Measurements from ENCODE around the gene CPXM2.

CPXM2 gene

GRCh38 chr10:123891144-123892071 is at the start of gene CPXM2:
TSS of gene CPXM2 (minus strand) at chr10:123891807. CDS start at chr10:123891659, 148 bp downstream.
- DNase-seq (ENCODE audit: low read depth in 2 of 2, low spot score in 1 of 2): no peak

DNA sequence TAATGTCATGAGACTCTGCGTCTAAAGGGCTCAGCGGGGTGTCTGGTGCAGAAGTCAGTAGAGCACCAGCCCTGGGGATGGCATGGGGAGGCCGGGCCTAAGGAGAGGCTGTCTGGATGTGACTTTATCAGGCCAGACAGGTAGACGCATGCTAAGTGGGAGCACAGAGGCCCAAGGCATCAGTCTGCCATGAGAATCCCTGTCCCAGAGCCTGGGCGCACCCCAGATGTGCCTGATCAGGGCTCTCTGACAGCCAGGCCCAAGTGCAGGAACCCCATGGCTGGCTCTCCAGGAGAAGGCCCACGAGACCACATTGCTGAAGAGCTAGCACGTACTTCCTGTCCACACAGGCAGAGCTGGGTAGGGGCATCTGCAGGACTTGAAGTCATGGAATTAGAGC is 48.0 kb upstream of the CPXM2 start:
- no peak for DNase-seq (ENCODE audit: low read depth in 2 of 2, low spot score in 1 of 2)

DNA sequence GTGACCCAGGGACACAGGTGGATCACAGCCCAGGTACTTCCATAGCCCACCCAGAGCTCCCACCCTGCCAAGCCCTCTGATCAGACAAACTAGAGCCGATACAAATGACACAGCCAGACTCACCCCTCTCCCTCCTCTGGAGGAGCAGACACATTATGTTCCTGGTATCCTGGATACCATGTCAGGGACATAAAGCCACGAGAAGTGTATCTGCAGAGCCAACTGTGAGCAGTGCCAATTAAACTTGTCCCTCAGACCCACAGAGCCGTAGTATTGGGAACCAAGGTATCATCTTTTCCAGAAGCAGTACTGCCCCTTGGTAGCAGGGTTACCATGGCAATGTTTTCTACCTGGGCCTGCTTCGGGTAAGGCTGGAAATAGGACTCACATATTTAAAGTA is 47.3 kb upstream of the CPXM2 start:
- DNase-seq (ENCODE audit: low read depth in 2 of 2, low spot score in 1 of 2): no peak

DNA sequence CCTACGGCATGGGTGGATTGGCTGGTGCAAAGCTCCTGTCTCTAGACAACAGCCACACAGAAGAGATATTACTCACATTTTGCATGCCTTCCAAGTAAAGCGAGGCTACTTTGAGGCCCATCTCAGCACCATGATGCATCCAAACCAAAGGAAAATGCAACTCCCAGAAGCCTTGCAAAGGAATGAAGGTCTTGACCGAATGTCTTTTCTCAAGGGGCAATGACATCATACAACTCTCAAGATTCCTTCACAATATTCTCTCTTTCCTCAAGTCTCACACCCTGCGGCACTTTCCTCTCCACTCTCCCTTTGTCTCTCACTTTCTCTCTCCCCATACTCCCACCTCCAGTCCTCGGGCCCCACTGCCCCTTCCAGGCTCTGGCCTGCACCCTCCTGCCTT is 44.8 kb upstream of the CPXM2 start:
- no peak for DNase-seq (ENCODE audit: low read depth in 2 of 2, low spot score in 1 of 2)

DNA sequence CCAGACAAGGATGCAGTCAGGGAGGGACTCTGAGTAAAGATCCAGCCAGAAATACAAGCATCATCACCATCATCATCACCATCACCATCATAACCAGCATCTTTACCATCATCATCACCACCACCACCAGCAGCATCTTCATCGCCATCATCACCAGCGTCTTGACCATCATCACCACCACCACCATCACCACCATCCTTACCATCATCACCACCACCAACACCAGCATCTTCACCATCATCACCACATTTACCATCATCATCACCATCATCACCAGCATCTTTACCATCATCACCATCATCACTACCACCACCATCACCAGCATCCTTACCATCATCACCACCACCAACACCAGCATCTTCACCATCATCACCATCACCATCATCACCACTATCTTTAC is 44.1 kb upstream of the CPXM2 start:
- no peak for DNase-seq (ENCODE audit: low read depth in 2 of 2, low spot score in 1 of 2)

DNA sequence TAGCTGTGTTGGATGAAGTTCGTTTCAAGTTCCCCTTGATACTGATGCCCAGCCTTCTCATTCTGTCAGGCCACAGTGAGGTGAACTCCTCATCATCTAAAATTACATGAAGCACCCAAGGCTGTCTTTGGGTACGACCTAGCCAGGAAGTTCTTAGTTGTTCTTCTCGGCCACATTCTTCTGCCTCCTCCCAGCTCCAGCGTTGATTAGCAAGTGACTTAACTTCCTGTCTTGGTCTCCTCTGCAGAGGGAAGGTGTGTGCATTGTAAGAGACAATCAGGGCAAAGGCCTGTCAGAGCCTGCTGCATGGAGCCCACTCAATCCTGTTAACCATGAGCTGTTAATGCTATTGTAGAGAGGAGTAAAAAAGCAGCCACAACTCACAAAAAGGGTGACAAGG is 43.2 kb upstream of the CPXM2 start:
- no peak for DNase-seq (ENCODE audit: low read depth in 2 of 2, low spot score in 1 of 2)

- DNase-seq (ENCODE audit: low read depth in 2 of 2, low spot score in 1 of 2): no peak
These were observed 38.9 kb upstream of the CPXM2 start for GRCh38 chr10:123930340-123931001.

DNA sequence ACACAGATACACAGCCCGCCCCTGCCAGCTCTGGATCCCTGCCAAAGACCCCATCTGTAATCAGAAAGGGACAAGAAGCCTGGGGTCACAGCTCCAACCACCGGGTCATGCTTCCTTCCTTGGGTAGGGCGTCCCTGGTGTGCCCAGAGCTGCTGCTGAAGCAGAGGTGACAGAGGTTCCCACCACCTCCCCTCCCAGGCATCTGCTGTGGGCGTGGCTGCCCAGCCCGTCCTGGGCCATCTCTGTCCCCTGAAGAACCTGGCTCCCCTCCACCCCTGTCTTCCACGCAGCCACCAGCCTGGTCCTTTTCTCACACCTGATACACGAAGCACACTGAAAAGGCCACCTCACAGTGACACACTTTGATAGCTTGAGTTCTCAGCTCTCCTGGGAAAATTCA is 38.2 kb upstream of the CPXM2 start:
- no peak for DNase-seq (ENCODE audit: low read depth in 2 of 2, low spot score in 1 of 2)

DNA sequence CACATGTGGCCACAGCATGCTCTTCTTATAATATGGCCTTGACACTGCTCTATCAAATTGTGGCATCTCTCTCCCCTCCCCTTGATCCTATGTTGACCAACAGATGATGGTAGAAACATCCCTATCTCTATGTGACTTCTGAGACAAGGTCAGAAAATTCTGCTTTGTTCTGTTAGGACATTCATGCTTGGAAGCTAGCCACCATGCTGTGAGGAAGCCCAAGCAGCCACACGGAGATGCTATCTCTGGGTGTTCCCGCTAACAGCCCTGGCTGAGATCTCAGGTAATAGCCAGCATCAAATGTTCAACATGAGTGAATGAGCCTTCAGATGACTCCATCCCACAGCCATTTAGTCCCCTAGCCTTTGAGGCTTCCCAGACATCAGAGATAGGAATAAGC is 36.8 kb upstream of the CPXM2 start:
- DNase-seq (ENCODE audit: low read depth in 2 of 2, low spot score in 1 of 2): no peak

- DNase-seq (ENCODE audit: low read depth in 2 of 2, low spot score in 1 of 2): no peak
These were observed 35.0 kb upstream of the CPXM2 start for GRCh38 chr10:123926401-123927264.

GRCh38 chr10:123922126-123922525 is 30.5 kb upstream of the CPXM2 start:
- no peak for DNase-seq (ENCODE audit: low read depth in 2 of 2, low spot score in 1 of 2)

DNA sequence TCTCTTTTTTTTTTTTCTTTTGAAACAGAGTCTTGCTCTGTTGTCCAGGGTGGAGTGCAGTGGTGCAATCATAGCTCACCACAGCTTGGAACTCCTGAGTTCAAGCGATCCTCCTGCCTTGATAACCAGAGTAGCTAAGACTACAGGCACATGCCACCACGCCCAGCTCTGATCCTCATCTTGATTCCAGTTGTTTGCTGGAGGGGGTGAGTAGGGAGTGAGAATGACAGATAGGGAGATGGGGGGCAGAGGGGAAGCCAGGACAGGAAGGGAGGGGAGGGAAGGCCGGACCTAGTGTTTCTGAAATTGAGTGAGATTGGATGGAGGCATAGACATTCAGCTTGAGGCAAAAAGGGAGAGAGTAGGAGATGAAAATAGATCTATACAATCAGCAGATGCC is 25.2 kb upstream of the CPXM2 start:
- DNase-seq (ENCODE audit: low read depth in 2 of 2, low spot score in 1 of 2): no peak

GRCh38 chr10:123913688-123914268 is 22.2 kb upstream of the CPXM2 start:
- DNase-seq (ENCODE audit: low read depth in 2 of 2, low spot score in 1 of 2): no peak

GRCh38 chr10:123912871-123913270 is 21.3 kb upstream of the CPXM2 start:
- DNase-seq (ENCODE audit: low read depth in 2 of 2, low spot score in 1 of 2): no peak

GRCh38 chr10:123912466-123912865 is 20.9 kb upstream of the CPXM2 start:
- no peak for DNase-seq (ENCODE audit: low read depth in 2 of 2, low spot score in 1 of 2)

GRCh38 chr10:123911866-123912265 is 20.3 kb upstream of the CPXM2 start:
- DNase-seq (ENCODE audit: low read depth in 2 of 2, low spot score in 1 of 2): no peak

GRCh38 chr10:123909866-123910265 is 18.3 kb upstream of the CPXM2 start:
- no peak for DNase-seq (ENCODE audit: low read depth in 2 of 2, low spot score in 1 of 2)

DNA sequence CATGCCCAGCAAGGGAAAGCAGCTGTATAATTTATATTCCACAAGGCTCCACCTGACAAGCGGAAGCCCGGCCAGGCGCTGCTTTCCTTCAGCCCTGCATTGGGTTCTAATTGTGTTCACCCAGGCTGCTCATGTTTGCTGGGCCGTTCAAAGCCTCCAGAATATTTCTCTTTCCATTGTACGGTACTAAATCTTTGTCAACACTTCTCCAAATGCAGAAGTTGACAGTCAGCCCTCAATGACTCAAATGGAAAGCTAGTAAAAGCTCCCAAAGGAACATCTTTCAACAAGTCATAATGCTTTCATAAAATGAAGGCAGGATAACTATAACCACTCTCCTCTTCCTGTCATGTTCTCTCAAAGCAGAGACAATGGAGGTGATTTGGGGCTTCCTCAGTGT is 17.8 kb upstream of the CPXM2 start:
- DNase-seq (ENCODE audit: low read depth in 2 of 2, low spot score in 1 of 2): no peak

GRCh38 chr10:123908379-123908778 is 16.8 kb upstream of the CPXM2 start:
- no peak for DNase-seq (ENCODE audit: low read depth in 2 of 2, low spot score in 1 of 2)

GRCh38 chr10:123906884-123907652 is 15.5 kb upstream of the CPXM2 start:
- DNase-seq (ENCODE audit: low read depth in 2 of 2, low spot score in 1 of 2): no peak
